NT2/D1 (cell line): ENCODE measurements around the gene DCUN1D2.

Source experiments
- YY1 ChIP-seq: IDR thresholded peaks from 2 replicates; pipeline ENCODE4 v1.6.1; 2011; ENCODE audit not compliant: insufficient read length, insufficient read depth
- ZNF274 ChIP-seq: IDR thresholded peaks from 2 replicates; pipeline ENCODE4 v1.6.1; 2011; ENCODE audit warnings: mild to moderate bottlenecking, low read depth, low read length

DNA sequence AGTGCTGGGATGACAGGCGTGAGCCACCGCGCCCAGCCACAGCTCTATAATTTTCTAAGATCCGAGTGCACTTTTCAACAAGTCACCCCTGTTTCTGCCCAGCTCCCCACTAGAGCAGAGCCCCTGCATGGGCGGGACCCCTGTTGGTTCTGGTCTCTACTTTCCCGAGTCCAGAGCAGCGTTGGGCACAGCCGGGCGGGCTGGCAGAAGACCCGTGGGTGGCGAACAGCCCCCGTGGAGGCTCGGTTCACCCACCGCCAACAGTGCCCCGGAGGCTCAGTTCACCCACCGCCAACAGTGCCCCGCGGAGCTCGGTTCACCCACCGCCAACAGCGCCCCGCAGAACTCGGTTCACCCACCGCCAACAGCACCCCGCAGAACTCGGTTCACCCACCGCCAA, 78.1 kb downstream of the DCUN1D2 start:
- TF ChIP-seq ZNF274 (no peak), YY1 (no peak)
